ENCODE results near the gene SOX5. TPM values are rescaled to one million over a fixed set of nuclear protein-coding genes. Genes with fewer than 3 reads are reported as not detected.

Gene SOX5
- total and polyA plus RNA-seq, 2 of the 8 experiments (the other 6 are each of a cell fraction or from before 2014, with no cell fraction given), result 2.2 to 2.6 TPM

- TF ChIP-seq TBP (IDR thresholded peaks at IDR 0.05; ENCODE audit: low read depth, low read length) (no peak), CEBPB (IDR thresholded peaks at IDR 0.05; ENCODE audit: low read depth, low read length) (peak; percentile 51; the same call in 1 of the 2 replicates)
- Histone ChIP-seq H3K14ac (ENCODE audit: insufficient read length) (no peak overlapping the region), H4K91ac (replicated peaks; ENCODE audit: insufficient read length, low read length) (no peak overlapping the region), H2BK20ac (ENCODE audit: low read length) (no peak overlapping the region), H4K5ac (ENCODE audit: insufficient read length, low read depth, low read length) (no peak overlapping the region), H3K79me1 (ENCODE audit: low read depth, low read length) (no peaks in the 10 kb centered on the region), H3K27me3 (replicated peaks in 1 of 4; ENCODE audit: control insufficient read depth in 3 of 4, extremely low read depth in 1 of 4, insufficient read depth in 3 of 4, low read length in 3 of 4) (peaks cover 0 to 1% (median 0%) of the 10 kb centered on the region in 4 experiments; a peak in 1 of 7 replicates), H2BK15ac (ENCODE audit: low read length) (no peak overlapping the region), H4K8ac (ENCODE audit: extremely low read depth, insufficient read depth, low read length) (no peak overlapping the region), H3K4ac (replicated peaks; ENCODE audit: insufficient read length, low read depth, low read length) (no peak overlapping the region), H3K9me3 (ENCODE audit: insufficient read depth in 2 of 2, low read depth in 1 of 2, low read length in 1 of 2) (no peaks in the 10 kb centered on the region), H2BK12ac (ENCODE audit: low read depth, low read length) (no peak overlapping the region), H4K20me1 (replicated peaks in 1 of 2; ENCODE audit: control insufficient read depth in 1 of 2, insufficient read depth in 2 of 2, low read length in 2 of 2) (no peaks in the 10 kb centered on the region), H3K79me2 (ENCODE audit: control insufficient read depth in 1 of 2, insufficient read depth in 2 of 2, low read length in 2 of 2) (no peaks in the 10 kb centered on the region), H2AFZ (ENCODE audit: low read length) (no peak overlapping the region), H2AK5ac (ENCODE audit: low read depth, low read length) (no peak overlapping the region), H3K36me3 (ENCODE audit: control insufficient read depth in 2 of 4, insufficient read depth in 4 of 4, low read length in 3 of 4) (no peaks in the 10 kb centered on the region), H3K4me1 (replicated peaks in 1 of 4; ENCODE audit: control insufficient read depth in 3 of 4, insufficient read depth in 4 of 4, low read length in 3 of 4) (peaks cover 0 to 6% (median 0%) of the 10 kb centered on the region in 4 experiments; a peak in 1 of 7 replicates), H3K56ac (replicated peaks; ENCODE audit: insufficient read length, low read depth, low read length) (no peak overlapping the region), H2BK120ac (replicated peaks; ENCODE audit: low read depth, low read length) (no peak overlapping the region), H3K9ac (replicated peaks in 1 of 4; ENCODE audit: extremely low read depth in 1 of 4, low read depth in 3 of 4, low read length in 3 of 4) (no peak overlapping the region), H3K23ac (ENCODE audit: insufficient read length) (no peak overlapping the region), H3K27ac (ENCODE audit: low read depth, low read length) (no peak overlapping the region), H2BK5ac (ENCODE audit: low read depth, low read length) (no peak overlapping the region), H3K4me2 (ENCODE audit: insufficient read depth in 1 of 2, low read depth in 2 of 2, low read length in 2 of 2) (no peak overlapping the region), H3K4me3 (ENCODE audit: extremely low read depth in 1 of 4, insufficient read depth in 2 of 4, low read depth in 3 of 4, low read length in 4 of 4) (no peak overlapping the region), H3K23me2 (ENCODE audit: low read depth, low read length) (no peaks in the 10 kb centered on the region), H3K18ac (ENCODE audit: extremely low read depth, low read length) (no peak overlapping the region)
- DNase-seq (ENCODE audit: low read depth in 1 of 2, low spot score in 2 of 2) (no peak), FAIRE-seq (no peak)
- WGBS, 2 experiments (ENCODE audit: extremely low coverage in 1 of 2, insufficient coverage in 1 of 2, insufficient read length in 1 of 2, insufficient replicate concordance in 2 of 2, low coverage in 1 of 2, low lambda C conversion rate in 2 of 2, missing lambda C conversion rate in 1 of 2), result 97% methylated on average over 2 of the region's 2 CpGs; no CpG with 5 or more reads in 1 of the 2 experiments
- ChIA-PET CTCF (ENCODE audit: partially characterized antibody) (interaction anchor here (1.2 kb wide), 1 partner anchor 17 kb away, joined by 3 read pairs; no protein-coding TSS in a partner anchor), POLR2A (ENCODE audit: partially characterized antibody) (no interaction called here)
These were observed 132.1 kb downstream of the SOX5 start for GRCh38 chr12:23817345-23817744.
